ENCODE measurements around the gene INF2. TPM values are rescaled to one million over a fixed set of nuclear protein-coding genes. Genes with fewer than 3 reads are reported as not detected.
A peak's percentile ranks its signal among the peaks of the same experiment; 100 is the strongest.

The INF2 gene
- total RNA-seq, 1 donor from 2014 or later = 249 TPM

- intact Hi-C loops (cut with DNase I) = loop anchor here (2.0 kb wide), 1 partner anchor 14 kb away; no protein-coding TSS in a partner anchor
- Histone ChIP-seq H3K27ac (peak overlapping the region; percentile 80 to 82), H3K9me3 (no peaks in the 10 kb centered on the region), H3K36me3 (peaks cover 0 to 4% of the 10 kb centered on the region in 2 donors), H3K27me3 (no peaks in the 10 kb centered on the region), H3K4me1 (peaks cover 22 to 51% of the 10 kb centered on the region in 2 donors), H3K4me3 (peak overlapping the region; percentile 90 to 92)
- TF ChIP-seq CTCF (IDR thresholded peaks at IDR 0.05) = no peak
- DNase-seq (ENCODE audit: low spot score in 2 of 2) = no peak
Measured at GRCh38 chr14:104690861-104691455, 1.5 kb downstream of the INF2 start.

GRCh38 chr14:104691546-104692260 lies 2.3 kb downstream of the INF2 start:
- peaks cover 0 to 10% of the 10 kb centered on the region in 2 donors for H3K36me3 ChIP-seq
- TF ChIP-seq CTCF (IDR thresholded peaks at IDR 0.05) = no peak
- H3K4me3 ChIP-seq = peak overlapping the region; percentile 90 to 92
- H3K27me3 ChIP-seq = no peaks in the 10 kb centered on the region
- H3K4me1 ChIP-seq = peaks cover 26 to 59% of the 10 kb centered on the region in 2 donors
- intact Hi-C loops (cut with DNase I) = loop anchor here (2.0 kb wide), 1 partner anchor 15 kb away; no protein-coding TSS in a partner anchor
- peak overlapping the region; percentile 80 to 82 for H3K27ac ChIP-seq
- no peak for DNase-seq (ENCODE audit: low spot score in 2 of 2)
- H3K9me3 ChIP-seq = no peaks in the 10 kb centered on the region

- TF ChIP-seq CTCF (IDR thresholded peaks at IDR 0.05) = no peak
- H3K27me3 ChIP-seq = no peaks in the 10 kb centered on the region
- H3K27ac ChIP-seq = peak overlapping the region in 1 of 2 donors; percentile 39
- no peak for DNase-seq (ENCODE audit: low spot score in 2 of 2)
- peaks cover 29 to 66% of the 10 kb centered on the region in 2 donors for H3K4me1 ChIP-seq
- peaks cover 0 to 10% of the 10 kb centered on the region in 2 donors for H3K36me3 ChIP-seq
- intact Hi-C loops (cut with DNase I) = no loop called here
- no peak overlapping the region for H3K4me3 ChIP-seq
- no peaks in the 10 kb centered on the region for H3K9me3 ChIP-seq
Measured at GRCh38 chr14:104692261-104692938, 3.0 kb downstream of the INF2 start.

- H3K4me1 ChIP-seq = peaks cover 31 to 66% of the 10 kb centered on the region in 2 donors
- no peaks in the 10 kb centered on the region for H3K9me3 ChIP-seq
- no peak for TF ChIP-seq CTCF (IDR thresholded peaks at IDR 0.05)
- H3K4me3 ChIP-seq = no peak overlapping the region
- DNase-seq (ENCODE audit: low spot score in 2 of 2) = no peak
- peak overlapping the region in 1 of 2 donors; percentile 39 for H3K27ac ChIP-seq
- intact Hi-C loops (cut with DNase I) = no loop called here
- peaks cover 0 to 10% of the 10 kb centered on the region in 2 donors for H3K36me3 ChIP-seq
- no peaks in the 10 kb centered on the region for H3K27me3 ChIP-seq
Measured at GRCh38 chr14:104692939-104693315, 3.5 kb downstream of the INF2 start.

GRCh38 chr14:104693482-104694431 lies 4.3 kb downstream of the INF2 start:
- no peaks in the 10 kb centered on the region for H3K9me3 ChIP-seq
- no peak for DNase-seq (ENCODE audit: low spot score in 2 of 2)
- no peak for TF ChIP-seq CTCF (IDR thresholded peaks at IDR 0.05)
- H3K36me3 ChIP-seq = peaks cover 0 to 10% of the 10 kb centered on the region in 2 donors
- H3K4me1 ChIP-seq = peaks cover 32 to 66% of the 10 kb centered on the region in 2 donors
- peak overlapping the region in 1 of 2 donors; percentile 55 for H3K27ac ChIP-seq
- H3K4me3 ChIP-seq = no peak overlapping the region
- H3K27me3 ChIP-seq = no peaks in the 10 kb centered on the region
- intact Hi-C loops (cut with DNase I) = no loop called here
